Measurements from ENCODE around the gene NTN5. TPM values are rescaled to one million over a fixed set of nuclear protein-coding genes. Genes with fewer than 3 reads are reported as not detected.

The NTN5 gene
- total RNA-seq, 2 experiments from 2014 or later: 0.16 to 0.53 TPM

- Histone ChIP-seq H3K4me3 (ENCODE audit: low read depth, low read length, poor library complexity, severe bottlenecking) (no peak overlapping the region), H3K9me2 (ENCODE audit: insufficient read depth, low read length) (no peaks in the 10 kb centered on the region), H3K9me3 (ENCODE audit: low read length) (no peaks in the 10 kb centered on the region), H3K36me3 (ENCODE audit: insufficient read depth, low read length) (no peaks in the 10 kb centered on the region), H3K4me1 (ENCODE audit: insufficient read depth, low read length, poor library complexity, severe bottlenecking) (peaks cover 2% of the 10 kb centered on the region), H3K27ac (ENCODE audit: low read depth, low read length, poor library complexity, severe bottlenecking) (no peak overlapping the region), H4K20me1 (ENCODE audit: insufficient read depth, low read length) (no peaks in the 10 kb centered on the region), H2AFZ (ENCODE audit: low read length) (peak overlapping the region; percentile 26; the same call in 1 of the 2 replicates), H3K4me2 (ENCODE audit: low read length) (0 out of 2 replicates have a peak overlapping the region, but pooled peaks have one; percentile 1), H3K79me2 (ENCODE audit: insufficient read depth, low read depth, low read length) (no peaks in the 10 kb centered on the region)
- CTCF ChIA-PET (ENCODE audit: unreplicated experiment): interaction anchor here (1.0 kb wide), 1 partner anchor 99 kb away, joined by 4 read pairs; no protein-coding TSS in a partner anchor
- intact Hi-C loops (cut with micrococcal nuclease; ENCODE audit: unreplicated experiment): loop anchor here (1.0 kb wide), 2 partner anchors 29 to 63 kb away; partner anchors contain the start of gene CA11
- DNase-seq (ENCODE audit: low spot score): peak; percentile 85
- no TSS peak for BruUV-seq (replicated peaks)
- POLR2A ChIA-PET: interaction anchor here (0.6 kb wide), 1 partner anchor 124 kb away, joined by 4 read pairs; no protein-coding TSS in a partner anchor
- TF ChIP-seq CTCF (conservative IDR thresholded peaks at IDR 0.05; ENCODE audit: low read length) (peak; percentile 93), EZH2phosphoT487 (IDR thresholded peaks at IDR 0.05; ENCODE audit: borderline replicate concordance, low read depth, low read length) (no peak)
These were observed 2.4 kb upstream of the NTN5 start for GRCh38 chr19:48674921-48675824.

- no peaks in the 10 kb centered on the region for H3K9me3 ChIP-seq (ENCODE audit: low read length)
- no peak overlapping the region for H3K4me2 ChIP-seq (ENCODE audit: low read length)
- BruUV-seq (replicated peaks): no TSS peak
- TF ChIP-seq EZH2phosphoT487 (IDR thresholded peaks at IDR 0.05; ENCODE audit: borderline replicate concordance, low read depth, low read length) (no peak), CTCF (conservative IDR thresholded peaks at IDR 0.05; ENCODE audit: low read length) (no peak)
- H3K27ac ChIP-seq (ENCODE audit: low read depth, low read length, poor library complexity, severe bottlenecking): no peak overlapping the region
- no peak for DNase-seq (ENCODE audit: low spot score)
- no peaks in the 10 kb centered on the region for H3K36me3 ChIP-seq (ENCODE audit: insufficient read depth, low read length)
- intact Hi-C loops (cut with micrococcal nuclease; ENCODE audit: unreplicated experiment): no loop called here
- no peaks in the 10 kb centered on the region for H3K79me2 ChIP-seq (ENCODE audit: insufficient read depth, low read depth, low read length)
- ChIA-PET POLR2A (interaction anchor here (0.6 kb wide), 1 partner anchor 123 kb away, joined by 4 read pairs; no protein-coding TSS in a partner anchor), CTCF (ENCODE audit: unreplicated experiment) (no interaction called here)
- H3K9me2 ChIP-seq (ENCODE audit: insufficient read depth, low read length): no peaks in the 10 kb centered on the region
- H3K4me1 ChIP-seq (ENCODE audit: insufficient read depth, low read length, poor library complexity, severe bottlenecking): peaks cover 2% of the 10 kb centered on the region
- H2AFZ ChIP-seq (ENCODE audit: low read length): no peak overlapping the region
- no peaks in the 10 kb centered on the region for H4K20me1 ChIP-seq (ENCODE audit: insufficient read depth, low read length)
- H3K4me3 ChIP-seq (ENCODE audit: low read depth, low read length, poor library complexity, severe bottlenecking): no peak overlapping the region
These were observed 1.5 kb upstream of the NTN5 start for GRCh38 chr19:48674216-48674809.
